Kidney (tissue), 14 donors: ENCODE measurements around the gene GRIA2. TPM values are rescaled to one million over a fixed set of nuclear protein-coding genes. Genes with fewer than 3 reads are reported as not detected.

Experiments
- DNase-seq, 5 donors: peaks; one replicate each; pipeline ENCODE4 v3.0.0-alpha.2; 2013 to 2020
- FAIRE-seq: peaks from 2 replicates; lab custom pipeline; 2012; peaks lifted over from hg19 to GRCh38; lab: Jason Lieb, UNC
- H3K27ac ChIP-seq, 2 donors: one replicate each; pipeline ENCODE4 v1.7.0; 2013; ENCODE audit warnings: low read depth in 2 of 2, low read length in 2 of 2, inconsistent platforms in 1 of 2
- H3K27me3 ChIP-seq: one replicate; pipeline ENCODE4 v1.7.1; 2013; ENCODE audit warnings: low read length, inconsistent platforms; ENCODE audit not compliant: control insufficient read depth, insufficient read depth
- H3K36me3 ChIP-seq, 3 donors: one replicate each; pipeline versions ENCODE4 v1.7.0 to v1.7.1; 2013; ENCODE audit warnings: low read length in 3 of 3, control low read depth in 1 of 3, inconsistent platforms in 1 of 3; ENCODE audit not compliant: insufficient read depth in 3 of 3, control insufficient read depth in 2 of 3
- H3K4me1 ChIP-seq, 3 donors: one replicate each; pipeline versions ENCODE4 v1.7.0 to v1.7.1; 2013; ENCODE audit warnings: low read length in 3 of 3, inconsistent platforms in 1 of 3, low read depth in 1 of 3; ENCODE audit not compliant: control insufficient read depth in 2 of 3, insufficient read depth in 2 of 3
- H3K4me3 ChIP-seq, 3 donors: one replicate each; pipeline versions ENCODE4 v1.7.0 to v1.8.1; 2013; ENCODE audit warnings: low read length in 3 of 3, control low read depth in 1 of 3, inconsistent platforms in 1 of 3
- H3K9ac ChIP-seq, 3 donors: one replicate each; pipeline versions ENCODE4 v1.7.0 to v1.7.1; 2013; ENCODE audit warnings: low read length in 3 of 3, control low read depth in 1 of 3, inconsistent platforms in 1 of 3
- H3K9me3 ChIP-seq, 3 donors: one replicate each; pipeline versions ENCODE4 v1.7.0 to v1.7.1; 2013; ENCODE audit warnings: low read length in 3 of 3, control low read depth in 1 of 3, inconsistent platforms in 1 of 3; ENCODE audit not compliant: control insufficient read depth in 2 of 3, insufficient read depth in 1 of 3
- intact Hi-C: fragments of 100-400 bp; cut with DNase I; formaldehyde crosslinking; loops from one replicate; pipeline ENCODE4 v1.11.1; 2022
- polyA plus RNA-seq: library from polyadenylated mRNA; stranded (reverse); fragments of 350-450 nt; fragmentation: Illumina TruSeq; extraction: RNeasy Lipid Tissue Mini Kit (QIAGEN cat#74804); gene quantifications from one replicate; pipeline ENCODE4 v1.2.3, GENCODE V29; 2014; ENCODE audit warnings: low read depth, low replicate concordance; ENCODE audit not compliant: insufficient read depth
- total RNA-seq: library from RNA; stranded (reverse); fragmentation: NEBNext Ultra II Directional; extraction: Animal tissue kit (Norgen Biotek cat#: 25700); gene quantifications from one replicate; pipeline ENCODE4 v1.2.1, GENCODE V29; 2021
- TF ChIP-seq, protein P1 (sequence below): IDR thresholded peaks from 3 replicates; pipeline ENCODE4 v1.5.1; 2012; ENCODE audit warnings: mild to moderate bottlenecking, moderate library complexity, borderline replicate concordance; ENCODE audit not compliant: insufficient read depth; ENCODE audit errors: extremely low read depth
- donor health status: control.
- donor health status: control.
- donor health status: control.
- donor health status: control.
- donor health status: control.
- donor health status: DM: yes; HTN: yes; CAD: no.
- donor health status: Normal renal cell carcinoma (clear cell type).

GRIA2 gene
- total and polyA plus RNA-seq, 2 donors from 2014 or later, result 0.54 to 0.80 TPM

DNA sequence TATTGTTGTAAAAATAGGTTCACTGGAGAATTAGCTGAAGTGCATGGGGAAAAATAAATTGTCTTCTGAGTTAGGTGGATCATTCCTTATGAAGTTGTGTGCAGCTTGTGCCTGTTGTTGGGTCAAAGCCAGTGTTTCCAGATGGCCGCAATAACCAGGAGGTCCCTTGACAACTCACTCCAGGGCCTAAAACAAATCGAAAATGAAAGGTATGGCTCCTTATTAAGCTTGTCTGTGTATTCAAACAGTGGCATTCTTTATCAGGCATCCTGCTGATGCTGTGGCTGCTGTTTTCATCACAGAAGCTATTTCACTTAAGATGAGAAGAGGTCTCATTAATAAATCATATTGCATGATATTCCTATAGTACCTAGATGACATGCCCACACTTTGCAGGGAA is 80.2 kb downstream of the GRIA2 start:
- Histone ChIP-seq H3K36me3 (no peaks in the 10 kb centered on the region), H3K4me3 (no peak overlapping the region), H3K9ac (no peak overlapping the region), H3K27ac (no peak overlapping the region), H3K4me1 (peaks cover 0 to 2% (median 1%) of the 10 kb centered on the region in 3 donors), H3K27me3 (no peaks in the 10 kb centered on the region), H3K9me3 (no peaks in the 10 kb centered on the region)
- TF ChIP-seq, protein P1, sequence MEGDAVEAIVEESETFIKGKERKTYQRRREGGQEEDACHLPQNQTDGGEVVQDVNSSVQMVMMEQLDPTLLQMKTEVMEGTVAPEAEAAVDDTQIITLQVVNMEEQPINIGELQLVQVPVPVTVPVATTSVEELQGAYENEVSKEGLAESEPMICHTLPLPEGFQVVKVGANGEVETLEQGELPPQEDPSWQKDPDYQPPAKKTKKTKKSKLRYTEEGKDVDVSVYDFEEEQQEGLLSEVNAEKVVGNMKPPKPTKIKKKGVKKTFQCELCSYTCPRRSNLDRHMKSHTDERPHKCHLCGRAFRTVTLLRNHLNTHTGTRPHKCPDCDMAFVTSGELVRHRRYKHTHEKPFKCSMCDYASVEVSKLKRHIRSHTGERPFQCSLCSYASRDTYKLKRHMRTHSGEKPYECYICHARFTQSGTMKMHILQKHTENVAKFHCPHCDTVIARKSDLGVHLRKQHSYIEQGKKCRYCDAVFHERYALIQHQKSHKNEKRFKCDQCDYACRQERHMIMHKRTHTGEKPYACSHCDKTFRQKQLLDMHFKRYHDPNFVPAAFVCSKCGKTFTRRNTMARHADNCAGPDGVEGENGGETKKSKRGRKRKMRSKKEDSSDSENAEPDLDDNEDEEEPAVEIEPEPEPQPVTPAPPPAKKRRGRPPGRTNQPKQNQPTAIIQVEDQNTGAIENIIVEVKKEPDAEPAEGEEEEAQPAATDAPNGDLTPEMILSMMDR, result no peak
- no peak for FAIRE-seq
- no peak for DNase-seq
- intact Hi-C loops, result no loop called here

DNA sequence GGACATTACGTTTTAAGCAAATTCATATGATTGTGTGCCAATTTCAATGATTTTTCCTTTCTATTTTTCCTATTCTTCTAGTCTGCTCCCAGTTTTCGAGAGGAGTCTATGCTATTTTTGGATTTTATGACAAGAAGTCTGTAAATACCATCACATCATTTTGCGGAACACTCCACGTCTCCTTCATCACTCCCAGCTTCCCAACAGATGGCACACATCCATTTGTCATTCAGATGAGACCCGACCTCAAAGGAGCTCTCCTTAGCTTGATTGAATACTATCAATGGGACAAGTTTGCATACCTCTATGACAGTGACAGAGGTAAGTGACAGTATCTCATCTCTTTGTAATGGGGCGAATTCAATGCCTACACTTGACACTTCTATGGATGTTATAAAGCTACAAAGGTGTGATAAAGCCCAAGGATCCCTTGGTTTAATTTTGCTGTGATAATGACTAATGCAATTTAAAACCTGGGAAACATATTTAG is 83.0 kb downstream of the GRIA2 start:
- Histone ChIP-seq H3K9me3 (no peaks in the 10 kb centered on the region), H3K4me3 (no peak overlapping the region), H3K36me3 (no peaks in the 10 kb centered on the region), H3K27ac (no peak overlapping the region), H3K9ac (no peak overlapping the region), H3K27me3 (no peaks in the 10 kb centered on the region), H3K4me1 (peaks cover 0 to 3% (median 2%) of the 10 kb centered on the region in 3 donors)
- TF ChIP-seq, protein P1, result no peak
- intact Hi-C loops, result no loop called here
- FAIRE-seq, result no peak
- DNase-seq, result no peak

DNA sequence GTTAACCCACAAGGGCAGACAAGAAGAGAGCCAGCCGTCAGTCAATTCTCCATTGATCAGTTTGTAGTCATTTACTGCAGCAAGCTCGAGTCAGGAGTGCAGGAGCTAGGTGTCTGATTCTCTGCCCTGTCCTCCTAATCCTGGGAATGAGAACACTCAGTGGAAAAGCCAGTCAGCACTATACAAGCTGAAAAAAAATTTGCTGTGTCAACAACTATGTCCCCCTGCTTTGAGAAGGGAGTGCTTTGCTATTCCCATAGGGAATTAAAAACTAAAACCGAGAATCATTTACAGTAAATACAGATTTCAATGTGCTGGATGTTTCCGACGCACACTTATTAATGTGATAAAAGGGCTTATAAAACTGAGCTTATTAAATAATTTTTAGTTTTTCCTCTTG is 84.2 kb downstream of the GRIA2 start:
- TF ChIP-seq, protein P1, result no peak
- DNase-seq (no peak), FAIRE-seq (no peak)
- Histone ChIP-seq H3K27me3 (no peaks in the 10 kb centered on the region), H3K9ac (no peak overlapping the region), H3K4me3 (no peak overlapping the region), H3K9me3 (no peaks in the 10 kb centered on the region), H3K27ac (no peak overlapping the region), H3K36me3 (no peaks in the 10 kb centered on the region), H3K4me1 (peaks cover 0 to 3% (median 2%) of the 10 kb centered on the region in 3 donors)
- intact Hi-C loops, result no loop called here

DNA sequence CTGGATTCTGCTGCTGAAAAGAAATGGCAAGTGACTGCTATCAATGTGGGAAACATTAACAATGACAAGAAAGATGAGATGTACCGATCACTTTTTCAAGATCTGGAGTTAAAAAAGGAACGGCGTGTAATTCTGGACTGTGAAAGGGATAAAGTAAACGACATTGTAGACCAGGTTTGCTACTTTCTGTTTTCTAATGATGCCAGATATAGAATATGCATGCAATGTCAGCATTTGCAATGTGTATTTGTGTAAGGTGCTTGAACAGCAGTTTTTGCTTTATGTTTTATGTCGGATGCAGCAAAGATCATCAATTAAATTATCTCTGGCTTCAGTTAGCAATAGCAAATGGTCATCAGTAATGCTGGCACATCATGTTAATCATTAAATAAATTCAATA is 92.2 kb downstream of the GRIA2 start:
- FAIRE-seq, result no peak
- Histone ChIP-seq H3K4me1 (no peaks in the 10 kb centered on the region), H3K27ac (no peak overlapping the region), H3K36me3 (no peaks in the 10 kb centered on the region), H3K9ac (no peak overlapping the region), H3K4me3 (no peak overlapping the region), H3K9me3 (no peaks in the 10 kb centered on the region), H3K27me3 (no peaks in the 10 kb centered on the region)
- TF ChIP-seq, protein P1, result no peak
- intact Hi-C loops, result no loop called here
- no peak for DNase-seq
